ENCODE results near the gene SPDL1. TPM values are rescaled to one million over a fixed set of nuclear protein-coding genes. Genes with fewer than 3 reads are reported as not detected.

Gene SPDL1
- total and polyA plus RNA-seq, 2 donors (not counting 1 experiment from before 2014, with no cell fraction given) = 4.1 to 17.9 TPM

DNA sequence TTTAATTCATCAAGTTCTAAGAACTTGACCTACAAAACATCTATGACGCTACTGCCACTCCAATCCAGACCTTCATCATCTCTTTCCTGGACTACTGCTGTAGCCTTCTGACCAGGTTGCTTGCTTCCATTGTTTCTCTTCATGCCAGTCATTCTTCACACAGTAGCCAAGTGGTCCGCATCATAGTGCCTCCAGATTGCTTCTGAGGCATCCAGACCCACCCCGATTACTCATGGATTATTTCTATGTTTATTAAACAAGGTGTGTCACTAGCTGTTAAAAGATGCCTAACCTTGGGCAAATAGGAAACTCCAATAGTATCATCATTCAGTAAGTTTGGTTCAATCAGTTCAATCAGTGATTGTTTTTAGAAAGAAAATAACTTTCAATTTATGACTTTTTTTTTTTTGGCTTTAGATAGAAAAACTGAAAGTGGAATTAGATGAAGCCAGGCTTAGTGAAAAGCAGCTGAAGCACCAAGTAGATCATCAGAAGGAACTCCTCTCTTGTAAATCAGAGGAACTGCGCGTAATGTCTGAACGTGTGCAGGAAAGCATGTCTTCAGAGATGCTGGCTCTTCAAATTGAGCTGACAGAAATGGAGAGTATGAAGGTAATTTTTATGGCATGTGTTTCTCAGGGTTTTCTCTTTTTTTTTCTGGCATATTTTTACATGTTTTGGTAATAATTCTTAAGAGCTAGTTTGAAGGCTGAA is 9.5 kb downstream of the SPDL1 start:
- Mint-ChIP-seq H3K4me3 (no peak overlapping the region), H3K9me3 (ENCODE audit: insufficient read depth) (no peaks in the 10 kb centered on the region), H3K4me1 (no peaks in the 10 kb centered on the region), H3K27ac (no peak overlapping the region), H3K27me3 (no peaks in the 10 kb centered on the region)
- Histone ChIP-seq H3K4me1 (ENCODE audit: control insufficient read depth in 2 of 2, insufficient read depth in 2 of 2, low read length in 2 of 2) (no peaks in the 10 kb centered on the region), H3K9ac (ENCODE audit: low read length) (no peak overlapping the region), H3K9me3 (ENCODE audit: control extremely low read depth in 1 of 3, control insufficient read depth in 2 of 3, insufficient read depth in 1 of 3, low read length in 2 of 3) (no peaks in the 10 kb centered on the region), H3K79me2 (ENCODE audit: control insufficient read depth, insufficient read depth, low read length) (peaks cover 6% of the 10 kb centered on the region), H2AFZ (ENCODE audit: insufficient read depth, low read depth, low read length, poor library complexity, severe bottlenecking) (no peak overlapping the region), H3K27me3 (replicated peaks in 1 of 4; ENCODE audit: control extremely low read depth in 1 of 4, control insufficient read depth in 3 of 4, insufficient read depth in 4 of 4, low read length in 3 of 4) (no peaks in the 10 kb centered on the region), H3K27ac (ENCODE audit: low read length in 2 of 2) (no peak overlapping the region), H4K20me1 (ENCODE audit: control insufficient read depth, insufficient read depth, low read length, poor library complexity, severe bottlenecking) (no peaks in the 10 kb centered on the region), H3K4me3 (ENCODE audit: control extremely low read depth in 1 of 5, extremely low read depth in 1 of 5, insufficient read depth in 1 of 5, low read depth in 2 of 5, low read length in 4 of 5) (no peak overlapping the region), H3K4me2 (replicated peaks; ENCODE audit: low read depth, low read length, poor library complexity, severe bottlenecking) (no peak overlapping the region), H3K36me3 (replicated peaks in 1 of 2; ENCODE audit: control extremely low read depth in 1 of 2, control insufficient read depth in 1 of 2, extremely low read depth in 1 of 2, insufficient read depth in 2 of 2, low read length in 1 of 2) (peaks cover 0 to 58% of the 10 kb centered on the region in 2 experiments)
- DNase-seq = no peak
- ChIA-PET CTCF (interaction anchor here (1.6 kb wide), 1 partner anchor 9 kb away, joined by 4 read pairs; the partner anchor contains the start of gene SPDL1), POLR2A (interaction anchor here (0.7 kb wide), 1 partner anchor 58 kb away, joined by 3 read pairs; no protein-coding TSS in a partner anchor)
- intact Hi-C loops (cut with micrococcal nuclease) = no loop called here
- TF ChIP-seq EZH2 (IDR thresholded peaks at IDR 0.05; ENCODE audit: borderline replicate concordance, insufficient read depth, low read depth, low read length, poor library complexity, severe bottlenecking) = no peak
- ATAC-seq (ENCODE audit: low read depth) = no peak
- 100% methylated on average over 1 of the region's 6 CpGs for WGBS (ENCODE audit: insufficient coverage)

DNA sequence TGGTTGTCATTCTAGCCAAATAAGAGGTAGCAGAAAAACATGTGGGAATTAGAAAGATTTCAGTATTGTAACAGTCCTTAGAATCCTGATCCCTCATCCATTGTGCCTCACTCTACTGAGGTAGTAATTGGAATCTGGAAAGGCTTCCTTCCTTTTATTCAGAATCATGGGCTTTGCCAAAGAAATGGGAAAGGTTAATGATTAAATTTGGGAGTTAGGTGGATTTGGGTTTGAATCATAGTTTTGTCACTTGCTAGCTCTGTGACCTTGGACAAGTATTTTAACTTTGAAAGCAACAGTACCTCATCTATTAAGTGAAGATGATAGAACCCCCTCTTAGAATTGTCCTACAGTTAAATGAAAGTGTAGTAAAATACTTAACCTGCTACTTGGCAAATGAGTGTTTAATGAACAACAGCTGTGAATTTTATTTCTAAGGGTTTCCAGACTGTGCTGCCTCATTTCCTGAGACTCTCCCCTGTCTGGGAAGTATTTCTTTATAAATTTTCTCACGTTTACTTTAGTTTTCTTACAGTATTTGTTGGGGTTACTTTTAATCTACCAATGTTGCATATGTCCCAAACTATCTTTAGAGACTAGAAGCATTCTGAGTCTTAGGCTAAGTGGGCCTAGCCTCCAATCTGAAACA is 11.7 kb downstream of the SPDL1 start:
- Histone ChIP-seq H3K27ac (ENCODE audit: low read length in 2 of 2) (no peak overlapping the region), H3K4me1 (ENCODE audit: control insufficient read depth in 2 of 2, insufficient read depth in 2 of 2, low read length in 2 of 2) (no peaks in the 10 kb centered on the region), H3K27me3 (replicated peaks in 1 of 4; ENCODE audit: control extremely low read depth in 1 of 4, control insufficient read depth in 3 of 4, insufficient read depth in 4 of 4, low read length in 3 of 4) (no peaks in the 10 kb centered on the region), H4K20me1 (ENCODE audit: control insufficient read depth, insufficient read depth, low read length, poor library complexity, severe bottlenecking) (no peaks in the 10 kb centered on the region), H3K9ac (ENCODE audit: low read length) (no peak overlapping the region), H3K36me3 (replicated peaks in 1 of 2; ENCODE audit: control extremely low read depth in 1 of 2, control insufficient read depth in 1 of 2, extremely low read depth in 1 of 2, insufficient read depth in 2 of 2, low read length in 1 of 2) (peaks cover 2 to 52% of the 10 kb centered on the region in 2 experiments), H2AFZ (ENCODE audit: insufficient read depth, low read depth, low read length, poor library complexity, severe bottlenecking) (no peak overlapping the region), H3K79me2 (ENCODE audit: control insufficient read depth, insufficient read depth, low read length) (no peaks in the 10 kb centered on the region), H3K4me3 (ENCODE audit: control extremely low read depth in 1 of 5, extremely low read depth in 1 of 5, insufficient read depth in 1 of 5, low read depth in 2 of 5, low read length in 4 of 5) (no peak overlapping the region), H3K9me3 (ENCODE audit: control extremely low read depth in 1 of 3, control insufficient read depth in 2 of 3, insufficient read depth in 1 of 3, low read length in 2 of 3) (no peaks in the 10 kb centered on the region), H3K4me2 (replicated peaks; ENCODE audit: low read depth, low read length, poor library complexity, severe bottlenecking) (no peak overlapping the region)
- no CpG with 5 or more reads among the region's 1 CpG for WGBS (ENCODE audit: insufficient coverage)
- intact Hi-C loops (cut with micrococcal nuclease) = no loop called here
- no peaks in the 10 kb centered on the region for H3K4me1 Mint-ChIP-seq
- no peaks in the 10 kb centered on the region for H3K27me3 Mint-ChIP-seq
- H3K27ac Mint-ChIP-seq = no peak overlapping the region
- no peaks in the 10 kb centered on the region for H3K9me3 Mint-ChIP-seq (ENCODE audit: insufficient read depth)
- ChIA-PET CTCF (no interaction called here), POLR2A (no interaction called here)
- ATAC-seq (ENCODE audit: low read depth) (no peak), DNase-seq (no peak)
- no peak overlapping the region for H3K4me3 Mint-ChIP-seq
- TF ChIP-seq, protein P1, sequence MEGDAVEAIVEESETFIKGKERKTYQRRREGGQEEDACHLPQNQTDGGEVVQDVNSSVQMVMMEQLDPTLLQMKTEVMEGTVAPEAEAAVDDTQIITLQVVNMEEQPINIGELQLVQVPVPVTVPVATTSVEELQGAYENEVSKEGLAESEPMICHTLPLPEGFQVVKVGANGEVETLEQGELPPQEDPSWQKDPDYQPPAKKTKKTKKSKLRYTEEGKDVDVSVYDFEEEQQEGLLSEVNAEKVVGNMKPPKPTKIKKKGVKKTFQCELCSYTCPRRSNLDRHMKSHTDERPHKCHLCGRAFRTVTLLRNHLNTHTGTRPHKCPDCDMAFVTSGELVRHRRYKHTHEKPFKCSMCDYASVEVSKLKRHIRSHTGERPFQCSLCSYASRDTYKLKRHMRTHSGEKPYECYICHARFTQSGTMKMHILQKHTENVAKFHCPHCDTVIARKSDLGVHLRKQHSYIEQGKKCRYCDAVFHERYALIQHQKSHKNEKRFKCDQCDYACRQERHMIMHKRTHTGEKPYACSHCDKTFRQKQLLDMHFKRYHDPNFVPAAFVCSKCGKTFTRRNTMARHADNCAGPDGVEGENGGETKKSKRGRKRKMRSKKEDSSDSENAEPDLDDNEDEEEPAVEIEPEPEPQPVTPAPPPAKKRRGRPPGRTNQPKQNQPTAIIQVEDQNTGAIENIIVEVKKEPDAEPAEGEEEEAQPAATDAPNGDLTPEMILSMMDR (IDR thresholded peaks at IDR 0.05) = no peak
- no peak for TF ChIP-seq EZH2 (IDR thresholded peaks at IDR 0.05; ENCODE audit: borderline replicate concordance, insufficient read depth, low read depth, low read length, poor library complexity, severe bottlenecking)

Data from B cell (primary cell).